Muscle layer of duodenum (tissue), 2 donors: ENCODE measurements around the gene JUNB.
"Not testable (repeated sequence)": the region's sequence is repeated elsewhere in the genome, so short reads cannot be mapped to it uniquely, and the experiment has no call there.

Source experiments
- H3K27ac ChIP-seq: one replicate; pipeline ENCODE4 v1.7.0; 2013; ENCODE audit warnings: mild to moderate bottlenecking, low read length
- H3K27me3 ChIP-seq: one replicate; pipeline ENCODE4 v1.7.0; 2013; ENCODE audit warnings: low read depth, mild to moderate bottlenecking, control low read depth, low read length
- H3K36me3 ChIP-seq, 2 donors: one replicate each; pipeline ENCODE4 v1.7.0; 2013; ENCODE audit warnings: low read length in 2 of 2, control low read depth in 1 of 2, mild to moderate bottlenecking in 1 of 2; ENCODE audit not compliant: insufficient read depth in 2 of 2, control insufficient read depth in 1 of 2
- H3K4me1 ChIP-seq, 2 donors: one replicate each; pipeline ENCODE4 v1.7.0; 2013; ENCODE audit warnings: low read length in 2 of 2, mild to moderate bottlenecking in 2 of 2, control low read depth in 1 of 2, moderate library complexity in 1 of 2; ENCODE audit not compliant: insufficient read depth in 2 of 2, control insufficient read depth in 1 of 2
- H3K4me3 ChIP-seq, 2 donors: one replicate each; pipeline ENCODE4 v1.7.0; 2013; ENCODE audit warnings: low read length in 2 of 2, low read depth in 1 of 2, mild to moderate bottlenecking in 1 of 2
- H3K9me3 ChIP-seq, 2 donors: one replicate each; pipeline ENCODE4 v1.7.0; 2013; ENCODE audit warnings: low read length in 2 of 2, control low read depth in 1 of 2, mild to moderate bottlenecking in 1 of 2; ENCODE audit not compliant: control insufficient read depth in 1 of 2
- donor health status: healthy.

The JUNB gene

DNA sequence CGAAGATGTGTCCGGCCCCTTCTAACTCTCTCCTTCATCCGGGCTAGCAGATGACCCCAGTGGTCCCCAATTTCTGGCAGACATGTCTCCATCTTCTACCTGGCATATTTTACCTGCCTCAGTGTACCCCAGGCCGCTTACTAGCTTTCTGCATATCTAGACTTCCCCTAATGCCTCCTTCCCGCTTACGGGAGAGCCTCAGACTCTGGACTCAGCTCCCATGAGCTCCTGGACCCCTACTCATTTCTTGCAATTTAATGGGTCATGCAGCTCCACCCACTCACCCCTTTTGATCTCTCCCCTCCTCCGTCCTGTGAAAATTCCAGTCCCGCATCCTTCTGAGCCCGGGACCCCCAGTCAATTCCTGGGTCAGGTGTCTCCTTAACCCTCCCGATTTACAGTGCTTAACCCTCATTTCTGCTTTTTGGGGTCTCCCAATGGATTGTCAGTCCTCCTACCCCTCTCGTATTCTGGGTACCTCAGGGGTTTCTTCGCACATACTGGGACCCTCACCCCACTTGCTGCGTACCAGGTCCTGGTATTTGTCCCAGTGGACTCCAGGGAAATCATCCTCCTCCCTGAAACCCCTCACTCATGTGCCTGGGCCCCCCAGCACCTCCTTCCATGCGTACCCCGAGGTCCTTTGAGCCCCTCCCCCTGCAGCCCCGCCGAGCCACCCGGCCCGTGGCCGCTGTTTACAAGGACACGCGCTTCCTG lies 500 bp upstream of the JUNB start:
- peaks cover 20% of the 10 kb centered on the region in 2 donors for H3K4me1 ChIP-seq
- H3K27ac ChIP-seq, result peak overlapping the region; percentile 99
- H3K9me3 ChIP-seq, result no peaks in the 10 kb centered on the region
- H3K4me3 ChIP-seq, result peak overlapping the region; percentile 68 to 97
- H3K27me3 ChIP-seq, result no peaks in the 10 kb centered on the region
- peaks cover 0 to 13% of the 10 kb centered on the region in 2 donors for H3K36me3 ChIP-seq

DNA sequence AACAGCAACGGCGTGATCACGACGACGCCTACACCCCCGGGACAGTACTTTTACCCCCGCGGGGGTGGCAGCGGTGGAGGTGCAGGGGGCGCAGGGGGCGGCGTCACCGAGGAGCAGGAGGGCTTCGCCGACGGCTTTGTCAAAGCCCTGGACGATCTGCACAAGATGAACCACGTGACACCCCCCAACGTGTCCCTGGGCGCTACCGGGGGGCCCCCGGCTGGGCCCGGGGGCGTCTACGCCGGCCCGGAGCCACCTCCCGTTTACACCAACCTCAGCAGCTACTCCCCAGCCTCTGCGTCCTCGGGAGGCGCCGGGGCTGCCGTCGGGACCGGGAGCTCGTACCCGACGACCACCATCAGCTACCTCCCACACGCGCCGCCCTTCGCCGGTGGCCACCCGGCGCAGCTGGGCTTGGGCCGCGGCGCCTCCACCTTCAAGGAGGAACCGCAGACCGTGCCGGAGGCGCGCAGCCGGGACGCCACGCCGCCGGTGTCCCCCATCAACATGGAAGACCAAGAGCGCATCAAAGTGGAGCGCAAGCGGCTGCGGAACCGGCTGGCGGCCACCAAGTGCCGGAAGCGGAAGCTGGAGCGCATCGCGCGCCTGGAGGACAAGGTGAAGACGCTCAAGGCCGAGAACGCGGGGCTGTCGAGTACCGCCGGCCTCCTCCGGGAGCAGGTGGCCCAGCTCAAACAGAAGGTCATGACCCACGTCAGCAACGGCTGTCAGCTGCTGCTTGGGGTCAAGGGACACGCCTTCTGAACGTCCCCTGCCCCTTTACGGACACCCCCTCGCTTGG lies 966 bp downstream of the JUNB start:
- H3K27ac ChIP-seq, result peak overlapping the region; percentile 99
- no peaks in the 10 kb centered on the region for H3K9me3 ChIP-seq
- H3K36me3 ChIP-seq, result peaks cover 0 to 13% of the 10 kb centered on the region in 2 donors
- H3K4me3 ChIP-seq, result peak overlapping the region; percentile 68 to 97
- no peaks in the 10 kb centered on the region for H3K27me3 ChIP-seq
- peaks cover 19 to 29% of the 10 kb centered on the region in 2 donors for H3K4me1 ChIP-seq

DNA sequence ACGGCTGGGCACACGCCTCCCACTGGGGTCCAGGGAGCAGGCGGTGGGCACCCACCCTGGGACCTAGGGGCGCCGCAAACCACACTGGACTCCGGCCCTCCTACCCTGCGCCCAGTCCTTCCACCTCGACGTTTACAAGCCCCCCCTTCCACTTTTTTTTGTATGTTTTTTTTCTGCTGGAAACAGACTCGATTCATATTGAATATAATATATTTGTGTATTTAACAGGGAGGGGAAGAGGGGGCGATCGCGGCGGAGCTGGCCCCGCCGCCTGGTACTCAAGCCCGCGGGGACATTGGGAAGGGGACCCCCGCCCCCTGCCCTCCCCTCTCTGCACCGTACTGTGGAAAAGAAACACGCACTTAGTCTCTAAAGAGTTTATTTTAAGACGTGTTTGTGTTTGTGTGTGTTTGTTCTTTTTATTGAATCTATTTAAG lies 1.6 kb downstream of the JUNB start:
- peaks cover 0 to 13% of the 10 kb centered on the region in 2 donors for H3K36me3 ChIP-seq
- no peaks in the 10 kb centered on the region for H3K27me3 ChIP-seq
- peaks cover 18 to 29% of the 10 kb centered on the region in 2 donors for H3K4me1 ChIP-seq
- H3K9me3 ChIP-seq, result no peaks in the 10 kb centered on the region
- peak overlapping the region; percentile 99 for H3K27ac ChIP-seq
- peak overlapping the region; percentile 68 to 97 for H3K4me3 ChIP-seq

- H3K27ac ChIP-seq, result peak overlapping the region; percentile 99
- peak overlapping the region; percentile 68 to 97 for H3K4me3 ChIP-seq
- no peaks in the 10 kb centered on the region for H3K27me3 ChIP-seq
- H3K4me1 ChIP-seq, result peaks cover 11 to 22% of the 10 kb centered on the region in 2 donors
- H3K36me3 ChIP-seq, result peaks cover 0 to 13% of the 10 kb centered on the region in 2 donors
- no peaks in the 10 kb centered on the region for H3K9me3 ChIP-seq
These were observed 2.3 kb downstream of the JUNB start for GRCh38 chr19:12793290-12794195.

GRCh38 chr19:12794196-12794941 lies 3.1 kb downstream of the JUNB start:
- H3K4me3 ChIP-seq, result peak overlapping the region; percentile 55 to 97
- peak overlapping the region; percentile 99 for H3K27ac ChIP-seq
- H3K27me3 ChIP-seq, result no peaks in the 10 kb centered on the region
- peaks cover 0 to 8% of the 10 kb centered on the region in 2 donors for H3K36me3 ChIP-seq
- H3K9me3 ChIP-seq, result no peaks in the 10 kb centered on the region
- peaks cover 9 to 17% of the 10 kb centered on the region in 2 donors for H3K4me1 ChIP-seq

- Histone ChIP-seq H3K4me1 (peaks cover 11 to 17% of the 10 kb centered on the region in 2 donors), H3K9me3 (no peaks in the 10 kb centered on the region), H3K36me3 (peaks cover 0 to 12% of the 10 kb centered on the region in 2 donors), H3K27ac (no peak overlapping the region), H3K27me3 (no peaks in the 10 kb centered on the region), H3K4me3 (peak overlapping the region in 1 of 2 donors; percentile 97)
These were observed 3.7 kb downstream of the JUNB start for GRCh38 chr19:12794971-12795381.

GRCh38 chr19:12796146-12797071 lies 5.1 kb downstream of the JUNB start:
- Histone ChIP-seq H3K4me1 (peaks cover 11 to 23% of the 10 kb centered on the region in 2 donors), H3K27me3 (no peaks in the 10 kb centered on the region), H3K4me3 (peak overlapping the region in 1 of 2 donors; percentile 49), H3K36me3 (peaks cover 0 to 9% of the 10 kb centered on the region in 2 donors), H3K27ac (peak overlapping the region; percentile 79), H3K9me3 (no peaks in the 10 kb centered on the region)

DNA sequence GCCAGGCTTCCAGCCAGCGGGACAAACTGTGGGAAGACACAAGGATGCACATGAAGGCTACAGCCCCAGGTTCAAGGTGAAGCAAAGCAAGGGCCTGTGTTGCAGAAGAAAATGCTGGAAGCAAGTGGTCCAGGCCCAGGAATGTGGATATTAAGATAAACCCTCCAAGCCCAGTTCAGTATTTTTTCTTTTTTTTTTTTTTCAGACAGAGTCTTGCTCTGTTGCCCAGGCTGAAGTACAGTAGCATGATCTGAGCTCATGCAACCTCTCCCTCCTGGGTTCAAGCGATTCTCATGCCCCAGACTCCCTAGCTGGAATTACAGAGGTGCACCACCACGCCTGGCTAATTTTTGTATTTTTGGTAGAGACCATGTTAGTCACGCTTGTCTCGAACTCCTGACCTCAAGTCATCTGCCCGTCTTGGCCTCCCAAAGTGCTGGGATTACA lies 5.9 kb downstream of the JUNB start:
- Histone ChIP-seq H3K4me1 (peaks cover 11 to 30% of the 10 kb centered on the region in 2 donors), H3K4me3 (no peak overlapping the region), H3K36me3 (peaks cover 0 to 9% of the 10 kb centered on the region in 2 donors), H3K9me3 (no peaks in the 10 kb centered on the region), H3K27ac (no peak overlapping the region), H3K27me3 (no peaks in the 10 kb centered on the region)

- not testable (repeated sequence) for H3K36me3 ChIP-seq, H3K27ac ChIP-seq, H3K27me3 ChIP-seq, H3K9me3 ChIP-seq, H3K4me3 ChIP-seq
- H3K4me1 ChIP-seq, result peaks cover 11 to 35% of the 10 kb centered on the region in 2 donors
These were observed 6.3 kb downstream of the JUNB start for GRCh38 chr19:12797607-12798006.
